ENCODE data around the gene APH1A. TPM values are rescaled to one million over a fixed set of nuclear protein-coding genes. Genes with fewer than 3 reads are reported as not detected.

The APH1A gene
- total and polyA plus RNA-seq, 2 of the 13 experiments (the other 11 are each of a cell fraction or from before 2014, with no cell fraction given), result 114 to 130 TPM

GRCh38 chr1:150233359-150234308, 35.2 kb downstream of the APH1A start (continued):
- TF ChIP-seq NFAT5 (CRISPR knock-in tag; IDR thresholded peaks at IDR 0.05), result no peak
- TF ChIP-seq SNAPC2 (CRISPR knock-in tag; IDR thresholded peaks at IDR 0.05), result 0 out of 2 replicates have a peak, but pooled peaks have one; percentile 14
- no peak for TF ChIP-seq SP4 (CRISPR knock-in tag; IDR thresholded peaks at IDR 0.05)
- no peak for TF ChIP-seq HDAC1 (CRISPR knock-in tag; IDR thresholded peaks at IDR 0.05)
- TF ChIP-seq DMTF1 (CRISPR knock-in tag; IDR thresholded peaks at IDR 0.05), result no peak
- TF ChIP-seq ZNF768 (CRISPR knock-in tag; IDR thresholded peaks at IDR 0.05), result no peak
- no peak for TF ChIP-seq ZNF234 (CRISPR knock-in tag; conservative IDR thresholded peaks at IDR 0.05)
- no peak for TF ChIP-seq GPN1 (CRISPR knock-in tag; IDR thresholded peaks at IDR 0.05; ENCODE audit: borderline replicate concordance)
- TF ChIP-seq BHLHE40 (IDR thresholded peaks at IDR 0.05; ENCODE audit: low read length), result no peak
- no peak for TF ChIP-seq DMAP1 (CRISPR knock-in tag; IDR thresholded peaks at IDR 0.05)
- no peak for TF ChIP-seq ZNF674 (CRISPR knock-in tag; IDR thresholded peaks at IDR 0.05; ENCODE audit: low read depth)
- no peak for TF ChIP-seq YY1 (IDR thresholded peaks at IDR 0.05; ENCODE audit: insufficient read depth, insufficient replicate concordance, low read depth, low read length)
- no peak for TF ChIP-seq NCOA5 (CRISPR knock-in tag; IDR thresholded peaks at IDR 0.05)
- TF ChIP-seq MIXL1 (CRISPR knock-in tag; IDR thresholded peaks at IDR 0.05), result no peak
- no peak for TF ChIP-seq ZNF225 (CRISPR knock-in tag; IDR thresholded peaks at IDR 0.05)
- no peak for TF ChIP-seq ZBTB37 (CRISPR knock-in tag; IDR thresholded peaks at IDR 0.05)
- TF ChIP-seq ZNF724P (CRISPR knock-in tag; IDR thresholded peaks at IDR 0.05; ENCODE audit: borderline replicate concordance), result no peak
- no peak for TF ChIP-seq ZNF431 (CRISPR knock-in tag; IDR thresholded peaks at IDR 0.05; ENCODE audit: borderline replicate concordance, low read depth)
- no peak for TF ChIP-seq FOXJ3 (CRISPR knock-in tag; IDR thresholded peaks at IDR 0.05; ENCODE audit: borderline replicate concordance)
- TF ChIP-seq CCDC6 (CRISPR knock-in tag; IDR thresholded peaks at IDR 0.05), result no peak
- TF ChIP-seq IRF2 (CRISPR knock-in tag; IDR thresholded peaks at IDR 0.05), result no peak

Measured in HepG2 (cell line).